HG03159 (cell line): Measurements from ENCODE around the gene PARN.

ENCODE experiments used
- ATAC-seq: cut with Tn5 transposase; IDR thresholded peaks from one replicate; pipeline ENCODE4 v1.9.1; 2021; ENCODE audit warnings: mild to moderate bottlenecking, moderate library complexity; ENCODE audit not compliant: unreplicated experiment

PARN gene

GRCh38 chr16:14476183-14476582 is 153.9 kb downstream of the PARN start:
- ATAC-seq: no peak

GRCh38 chr16:14475370-14476139 is 154.5 kb downstream of the PARN start:
- ATAC-seq: no peak

GRCh38 chr16:14473488-14473887 is 156.6 kb downstream of the PARN start:
- ATAC-seq: no peak

GRCh38 chr16:14472357-14472756 is 157.7 kb downstream of the PARN start:
- ATAC-seq: no peak

GRCh38 chr16:14470788-14471187 is 159.3 kb downstream of the PARN start:
- no peak for ATAC-seq

GRCh38 chr16:14465799-14466198 is 164.3 kb downstream of the PARN start:
- no peak for ATAC-seq

- ATAC-seq: no peak
Observed at GRCh38 chr16:14464796-14465195, 165.3 kb downstream of the PARN start.

GRCh38 chr16:14464192-14464591 is 165.9 kb downstream of the PARN start:
- no peak for ATAC-seq

GRCh38 chr16:14462811-14463210 is 167.2 kb downstream of the PARN start:
- ATAC-seq: no peak

- ATAC-seq: no peak
Observed at GRCh38 chr16:14460726-14461125, 169.3 kb downstream of the PARN start.

GRCh38 chr16:14458576-14458975 is 171.5 kb downstream of the PARN start:
- no peak for ATAC-seq

GRCh38 chr16:14456793-14457481 is 173.1 kb downstream of the PARN start:
- ATAC-seq: no peak

- no peak for ATAC-seq
Observed at GRCh38 chr16:14455573-14455972, 174.5 kb downstream of the PARN start.

- no peak for ATAC-seq
Observed at GRCh38 chr16:14454391-14454790, 175.7 kb downstream of the PARN start.

GRCh38 chr16:14452066-14452465 is 178.0 kb downstream of the PARN start:
- no peak for ATAC-seq

GRCh38 chr16:14450846-14451245 is 179.2 kb downstream of the PARN start:
- no peak for ATAC-seq

- no peak for ATAC-seq
Observed at GRCh38 chr16:14449790-14450480, 180.1 kb downstream of the PARN start.

- ATAC-seq: no peak
Observed at GRCh38 chr16:14449334-14449733, 180.7 kb downstream of the PARN start.

- no peak for ATAC-seq
Observed at GRCh38 chr16:14448879-14449278, 181.2 kb downstream of the PARN start.

GRCh38 chr16:14447783-14448182 is 182.3 kb downstream of the PARN start:
- no peak for ATAC-seq

GRCh38 chr16:14446796-14447195 is 183.3 kb downstream of the PARN start:
- ATAC-seq: no peak
